Ovary (tissue), 9 donors: Measurements from ENCODE around the gene ZNF326. TPM values are rescaled to one million over a fixed set of nuclear protein-coding genes. Genes with fewer than 3 reads are reported as not detected.

Source experiments
- DNase-seq, 5 donors: peaks; one replicate each; pipeline ENCODE4 v3.0.0-alpha.2; 2019 to 2020
- H3K27ac ChIP-seq, 2 donors: fragments of 200-600 bp; one replicate each; pipeline versions ENCODE4 v1.5.1 to v1.8.0; 2019 to 2022
- H3K27me3 ChIP-seq: fragments of 200-600 bp; one replicate; pipeline ENCODE4 v1.8.0; 2022
- H3K36me3 ChIP-seq: fragments of 200-600 bp; sonication (generic); one replicate; pipeline ENCODE4 v1.5.1; 2019
- H3K4me1 ChIP-seq: one replicate; pipeline ENCODE4 v1.8.1; 2013; ENCODE audit warnings: mild to moderate bottlenecking, moderate library complexity; ENCODE audit not compliant: insufficient read depth
- H3K4me3 ChIP-seq: fragments of 200-600 bp; sonication (generic); one replicate; pipeline ENCODE4 v1.5.1; 2017
- H3K9me3 ChIP-seq, 2 donors: fragments of 200-600 bp in 1 of 2; sonication (generic) in 1 of 2; one replicate each; pipeline versions ENCODE4 v1.5.1 to v1.8.1; 2013 to 2019; ENCODE audit warnings: mild to moderate bottlenecking in 1 of 2, moderate library complexity in 1 of 2
- CTCF ChIP-seq, 3 donors: fragments of 450-650 bp in 2 of 3; fragments of 200-600 bp in 1 of 3; IDR thresholded peaks; one replicate each; pipeline versions ENCODE4 v1.5.1 to v1.8.0; 2016 to 2022; ENCODE audit warnings: antibody characterized with exemption in 3 of 3, mild to moderate bottlenecking in 1 of 3
- EP300 ChIP-seq: sonication (generic); formaldehyde crosslinking; IDR thresholded peaks from one replicate; pipeline ENCODE4 v1.6.1; 2017; ENCODE audit warnings: antibody characterized with exemption
- POLR2A ChIP-seq: fragments of 450-650 bp; IDR thresholded peaks from one replicate; pipeline ENCODE4 v1.6.1; 2017; ENCODE audit warnings: antibody characterized with exemption, mild to moderate bottlenecking, moderate library complexity
- WGBS, 3 donors: extraction: QIAGEN DNeasy Blood & Tissue Kit in 1 of 3; methylation state at CpG; one replicate each; pipeline versions ENCODE4 v1.1.5 to v1.1.7; 2013 to 2017; 5-methylcytosine and 5-hydroxymethylcytosine counted together
- intact Hi-C, 4 donors: fragments of 100-400 bp; cut with DNase I; formaldehyde crosslinking; loops; one replicate each; pipeline versions ENCODE4 v1.11.0 to v1.15.1; 2022 to 2023
- polyA plus RNA-seq, 2 donors: library from polyadenylated mRNA; stranded (reverse); fragments of 200-250 nt in 1 of 2; fragments of 350-450 nt in 1 of 2; fragmentation: Illumina TruSeq in 1 of 2; extraction: RNeasy Lipid Tissue Mini Kit (QIAGEN cat#74804) in 1 of 2; gene quantifications; one replicate each; pipeline ENCODE4 v1.2.3, GENCODE V29; 2013 to 2014
- total RNA-seq, 7 donors: library from RNA; depleted of rRNA in 2 of 7; stranded (reverse); fragments of >200 nt in 2 of 7; fragmentation: NEBNext Ultra II Directional in 3 of 7; extraction: Animal tissue kit (Norgen Biotek cat#: 25700) in 3 of 7; gene quantifications; one replicate each; pipeline versions ENCODE4 v1.1.0 to v1.2.4, GENCODE V29; 2016 to 2023
- donor health status: DM: no; HTN: no; CAD: no; lungs with moderate emphysema.
- donor health status: DM: no; HTN: no; CAD: no.
- donor health status: Bipolar disorder and iron deficiency.
- donor health status: DM: yes; HTN: yes; CAD: no.
- donor health status: DM: no; HTN: no; CAD: no.
- donor health status: DM: yes; HTN: yes; CAD: no.

ZNF326 gene
- total and polyA plus RNA-seq, 9 donors, result 10.9 to 24.7 (median 21.8) TPM

- H3K4me3 ChIP-seq, result no peak overlapping the region
- no peaks in the 10 kb centered on the region for H3K9me3 ChIP-seq
- TF ChIP-seq CTCF (IDR thresholded peaks at IDR 0.05) (no peak), EP300 (no peak), POLR2A (no peak)
- no peak for DNase-seq
- H3K27ac ChIP-seq, result no peak overlapping the region
- peaks cover 1% of the 10 kb centered on the region for H3K4me1 ChIP-seq
- WGBS, 3 donors, result 92 to 96% (median 93%) methylated on average over 2 of the region's 2 CpGs
- H3K36me3 ChIP-seq, result no peaks in the 10 kb centered on the region
- H3K27me3 ChIP-seq, result no peaks in the 10 kb centered on the region
- intact Hi-C loops, result no loop called here
Observed at GRCh38 chr1:90000934-90001676, 6.2 kb downstream of the ZNF326 start.

GRCh38 chr1:90007979-90008404 lies 13.1 kb downstream of the ZNF326 start:
- no peaks in the 10 kb centered on the region for H3K36me3 ChIP-seq
- TF ChIP-seq EP300, result no peak
- no peak for TF ChIP-seq POLR2A
- no peak for TF ChIP-seq CTCF (IDR thresholded peaks at IDR 0.05)
- no peaks in the 10 kb centered on the region for H3K27me3 ChIP-seq
- DNase-seq, result no peak
- intact Hi-C loops, result no loop called here
- H3K4me1 ChIP-seq, result no peaks in the 10 kb centered on the region
- no peak overlapping the region for H3K27ac ChIP-seq
- WGBS, 3 donors, result 74 to 85% (median 75%) methylated on average over 2 of the region's 2 CpGs
- H3K9me3 ChIP-seq, result no peaks in the 10 kb centered on the region
- no peak overlapping the region for H3K4me3 ChIP-seq

- H3K27me3 ChIP-seq, result no peaks in the 10 kb centered on the region
- H3K4me3 ChIP-seq, result no peak overlapping the region
- no peak overlapping the region for H3K27ac ChIP-seq
- WGBS, 3 donors, result 95 to 99% (median 98%) methylated on average over 2 of the region's 2 CpGs
- no peaks in the 10 kb centered on the region for H3K4me1 ChIP-seq
- DNase-seq, result no peak
- intact Hi-C loops, result no loop called here
- no peaks in the 10 kb centered on the region for H3K36me3 ChIP-seq
- TF ChIP-seq CTCF (IDR thresholded peaks at IDR 0.05) (no peak), EP300 (no peak), POLR2A (no peak)
- H3K9me3 ChIP-seq, result no peaks in the 10 kb centered on the region
Observed at GRCh38 chr1:90012300-90012699, 17.4 kb downstream of the ZNF326 start.

GRCh38 chr1:90023691-90024090 lies 28.8 kb downstream of the ZNF326 start:
- H3K27me3 ChIP-seq, result no peaks in the 10 kb centered on the region
- TF ChIP-seq POLR2A, result no peak
- TF ChIP-seq CTCF (IDR thresholded peaks at IDR 0.05), result no peak
- TF ChIP-seq EP300, result no peak
- no peak for DNase-seq
- H3K4me3 ChIP-seq, result no peak overlapping the region
- H3K36me3 ChIP-seq, result no peaks in the 10 kb centered on the region
- no peaks in the 10 kb centered on the region for H3K9me3 ChIP-seq
- no peak overlapping the region for H3K27ac ChIP-seq
- H3K4me1 ChIP-seq, result no peaks in the 10 kb centered on the region
- WGBS, 3 donors, result 91 to 95% (median 93%) methylated on average over 1 of the region's 1 CpG
- intact Hi-C loops, result no loop called here
